Stimulated activated effector memory CD8-positive, alpha-beta T cell treated with anti-CD3 and anti-CD28 coated beads, Interleukin-12 subunit alpha, Interleukin-12 subunit beta, amount 100 ng/mL, for 72 hours (primary cell): ENCODE data around the gene CNTNAP2.

Source experiments
- ATAC-seq: fragments of 150-1000 bp; cut with Tn5 transposase; 2 replicates; pipeline ENCODE4 v1.10.0; 2021
- DNase-seq, 2 donors: peaks; one replicate each; pipeline ENCODE4 v3.0.0; 2021 to 2022; ENCODE audit warnings: low spot score in 2 of 2
- H3K27ac Mint-ChIP-seq: one replicate; pipeline ENCODE4 v1.8.0; 2022; ENCODE audit warnings: mild to moderate bottlenecking, mixed read lengths
- H3K36me3 Mint-ChIP-seq: one replicate; pipeline ENCODE4 v1.8.0; 2022; ENCODE audit warnings: mild to moderate bottlenecking, mixed read lengths
- H3K4me1 Mint-ChIP-seq: one replicate; pipeline ENCODE4 v1.8.0; 2022; ENCODE audit warnings: mixed read lengths
- H3K4me3 Mint-ChIP-seq: one replicate; pipeline ENCODE4 v1.8.0; 2022; ENCODE audit warnings: mild to moderate bottlenecking, mixed read lengths
- H3K9me3 Mint-ChIP-seq: one replicate; pipeline ENCODE4 v1.8.0; 2022; ENCODE audit warnings: mixed read lengths

CNTNAP2 gene

DNA sequence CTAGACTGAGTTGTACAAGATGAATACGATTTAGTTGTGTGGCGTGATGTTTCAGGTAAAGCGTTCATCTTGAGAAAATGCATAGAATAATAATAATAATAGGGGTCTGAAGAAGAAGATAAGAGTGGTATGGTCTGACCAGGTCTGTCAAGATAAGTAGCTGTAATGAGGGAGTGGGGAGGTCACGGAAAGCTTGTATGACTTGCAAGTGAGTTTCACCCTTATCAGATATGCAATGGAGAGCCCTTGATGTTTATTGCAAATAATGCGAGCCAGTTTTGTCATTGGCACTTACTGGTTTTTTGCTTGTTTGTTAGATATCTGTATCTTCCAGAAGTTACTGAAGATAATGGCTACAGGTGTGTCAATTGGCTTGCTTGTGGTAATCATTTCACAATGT, 611.5 kb downstream of the CNTNAP2 start:
- DNase-seq = no peak
- peaks cover 8% of the 10 kb centered on the region for H3K9me3 Mint-ChIP-seq
- no peak for ATAC-seq
- no peaks in the 10 kb centered on the region for H3K36me3 Mint-ChIP-seq
- no peak overlapping the region for H3K4me3 Mint-ChIP-seq
- no peaks in the 10 kb centered on the region for H3K4me1 Mint-ChIP-seq
- H3K27ac Mint-ChIP-seq = no peak overlapping the region

DNA sequence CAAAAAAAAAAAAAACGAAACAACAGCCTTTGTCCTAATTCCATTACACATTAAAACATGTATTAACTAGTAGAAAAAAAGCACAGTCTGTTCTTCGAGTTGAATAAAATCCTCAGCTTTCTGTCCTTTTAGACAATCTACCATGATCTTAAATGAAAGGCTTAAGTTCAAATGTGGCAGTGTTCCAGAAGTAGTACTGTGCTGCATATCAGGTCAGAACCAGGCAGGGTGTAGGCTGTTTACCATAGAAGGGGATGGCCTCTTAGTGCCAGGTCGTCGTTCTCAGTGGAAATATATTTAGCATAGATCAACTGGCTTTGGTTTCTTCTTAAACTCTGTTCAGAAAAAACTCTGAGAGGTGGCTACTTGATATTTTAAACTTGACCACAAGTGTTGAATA, 612.0 kb downstream of the CNTNAP2 start:
- H3K4me1 Mint-ChIP-seq = no peaks in the 10 kb centered on the region
- ATAC-seq (no peak), DNase-seq (no peak)
- no peaks in the 10 kb centered on the region for H3K36me3 Mint-ChIP-seq
- no peak overlapping the region for H3K4me3 Mint-ChIP-seq
- H3K9me3 Mint-ChIP-seq = peaks cover 11% of the 10 kb centered on the region
- no peak overlapping the region for H3K27ac Mint-ChIP-seq

DNA sequence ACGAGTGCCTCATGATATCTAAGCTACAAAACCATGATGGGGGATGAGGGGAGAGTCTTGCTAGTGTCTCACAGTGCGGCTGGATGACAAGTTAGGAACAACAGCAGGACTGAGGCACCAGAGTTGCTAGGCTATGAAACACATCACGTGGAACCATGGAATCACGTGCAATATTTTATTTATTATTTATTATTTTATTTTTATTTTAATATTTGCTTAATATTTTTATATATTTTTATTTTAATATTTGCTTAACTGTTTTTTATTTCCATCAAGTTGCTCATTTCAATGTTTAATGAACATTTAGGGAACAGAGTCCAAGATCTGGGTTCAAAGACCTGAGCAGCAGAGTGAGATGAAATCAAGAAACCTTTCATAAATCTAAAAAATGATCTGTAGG, 614.6 kb downstream of the CNTNAP2 start:
- Mint-ChIP-seq H3K4me1 (no peaks in the 10 kb centered on the region), H3K36me3 (no peaks in the 10 kb centered on the region), H3K9me3 (peaks cover 14% of the 10 kb centered on the region), H3K4me3 (no peak overlapping the region), H3K27ac (no peak overlapping the region)
- DNase-seq (no peak), ATAC-seq (no peak)

DNA sequence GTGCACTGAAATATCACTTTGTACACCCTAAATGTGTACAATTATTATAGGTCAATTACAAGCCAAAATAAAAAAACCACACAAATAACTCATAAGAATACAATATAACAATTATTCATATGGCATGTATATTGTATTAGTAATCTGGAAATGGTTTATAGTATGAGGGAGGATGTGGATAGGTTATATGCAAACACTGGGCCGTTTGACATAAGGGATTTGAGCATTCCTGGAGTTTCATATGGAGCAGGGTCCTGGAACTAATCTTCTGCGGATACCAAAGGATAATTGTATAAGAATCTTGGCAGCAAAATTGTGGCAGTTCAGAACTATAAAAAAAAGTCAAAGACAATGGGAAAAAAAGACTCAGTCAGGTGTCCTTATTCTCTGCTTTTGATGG, 619.4 kb downstream of the CNTNAP2 start:
- ATAC-seq (no peak), DNase-seq (no peak)
- H3K36me3 Mint-ChIP-seq = no peaks in the 10 kb centered on the region
- peaks cover 21% of the 10 kb centered on the region for H3K9me3 Mint-ChIP-seq
- no peaks in the 10 kb centered on the region for H3K4me1 Mint-ChIP-seq
- H3K27ac Mint-ChIP-seq = no peak overlapping the region
- H3K4me3 Mint-ChIP-seq = no peak overlapping the region

DNA sequence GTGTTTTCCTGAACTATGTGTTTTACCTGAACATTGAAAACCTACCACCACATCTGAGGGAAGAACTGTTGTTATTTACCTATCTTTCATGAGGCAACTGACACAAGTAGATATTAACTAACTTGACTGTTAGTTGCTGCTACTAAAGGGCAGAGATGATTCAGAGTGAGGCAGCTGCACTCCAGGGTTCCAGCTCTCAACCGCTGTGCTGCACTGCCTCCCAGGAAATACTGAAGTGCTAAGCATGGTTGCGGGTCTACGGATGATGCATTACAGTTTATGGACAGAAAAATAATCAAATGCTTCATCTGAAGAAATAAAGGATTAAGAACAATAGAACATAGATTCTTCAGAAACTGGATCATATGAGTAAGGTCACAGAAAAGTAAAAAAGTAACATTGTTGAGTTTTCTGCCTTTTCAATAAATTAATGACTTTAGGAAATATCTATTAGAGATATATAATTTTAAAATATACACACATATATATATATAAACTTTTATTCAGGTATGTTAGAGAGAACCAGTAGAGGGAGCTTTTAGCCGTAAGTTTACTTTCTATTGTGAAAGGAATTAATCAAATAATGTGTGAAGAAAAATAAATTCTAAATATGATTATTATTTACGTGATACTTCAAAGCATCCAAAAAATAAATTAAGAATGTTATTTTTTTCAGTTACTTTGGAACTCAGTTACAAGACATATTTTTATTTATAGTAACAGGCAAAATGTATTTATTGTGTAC, 620.0 kb downstream of the CNTNAP2 start:
- DNase-seq (no peak), ATAC-seq (no peak)
- Mint-ChIP-seq H3K27ac (no peak overlapping the region), H3K9me3 (peaks cover 24% of the 10 kb centered on the region), H3K36me3 (no peaks in the 10 kb centered on the region), H3K4me3 (no peak overlapping the region), H3K4me1 (no peaks in the 10 kb centered on the region)

DNA sequence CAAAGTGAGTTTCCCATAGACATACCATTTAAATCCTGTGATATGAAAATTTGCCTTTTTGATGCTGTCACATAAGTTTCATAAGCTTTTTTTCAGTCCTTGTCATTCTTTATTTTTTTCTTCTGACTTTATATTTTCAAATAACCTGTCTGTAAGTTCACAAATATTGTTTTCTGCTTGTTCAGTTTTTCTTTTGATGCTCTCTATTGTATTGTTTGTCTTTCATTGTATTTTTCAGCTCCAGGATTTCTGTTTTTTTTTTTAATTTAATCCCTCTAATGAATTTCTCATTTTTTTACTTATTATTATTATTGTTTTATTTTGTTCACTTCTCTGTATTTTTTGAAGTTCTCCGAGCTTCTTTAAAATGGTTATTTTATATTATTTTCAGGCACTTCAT, 623.4 kb downstream of the CNTNAP2 start:
- DNase-seq = no peak

DNA sequence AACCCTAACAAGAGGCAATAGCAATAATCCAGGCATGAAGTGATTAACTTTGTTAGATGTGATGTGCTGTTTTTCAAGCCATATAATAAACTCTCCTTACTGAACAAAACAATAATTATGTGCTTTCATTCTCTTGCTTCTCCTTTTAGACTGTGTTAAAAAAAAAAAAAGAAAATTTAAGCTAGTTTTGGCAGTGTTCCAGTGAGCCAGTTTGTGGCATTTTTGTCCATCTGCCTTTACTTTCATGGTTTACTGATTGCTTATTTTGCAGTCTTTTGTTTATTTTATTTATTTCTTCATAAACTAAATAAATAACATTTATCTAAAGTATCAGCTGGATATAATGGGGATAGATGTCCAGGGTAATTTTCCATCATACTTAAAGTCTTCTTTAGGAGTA, 625.3 kb downstream of the CNTNAP2 start:
- peaks cover 26% of the 10 kb centered on the region for H3K9me3 Mint-ChIP-seq
- ATAC-seq = no peak
- H3K4me3 Mint-ChIP-seq = no peak overlapping the region
- DNase-seq = no peak
- no peaks in the 10 kb centered on the region for H3K4me1 Mint-ChIP-seq
- H3K27ac Mint-ChIP-seq = no peak overlapping the region
- H3K36me3 Mint-ChIP-seq = no peaks in the 10 kb centered on the region

More for the DNA sequence above, 623.4 kb downstream of the CNTNAP2 start:
- Mint-ChIP-seq H3K36me3 (no peaks in the 10 kb centered on the region), H3K9me3 (peaks cover 27% of the 10 kb centered on the region), H3K4me3 (no peak overlapping the region), H3K4me1 (no peaks in the 10 kb centered on the region), H3K27ac (no peak overlapping the region)
- no peak for ATAC-seq

DNA sequence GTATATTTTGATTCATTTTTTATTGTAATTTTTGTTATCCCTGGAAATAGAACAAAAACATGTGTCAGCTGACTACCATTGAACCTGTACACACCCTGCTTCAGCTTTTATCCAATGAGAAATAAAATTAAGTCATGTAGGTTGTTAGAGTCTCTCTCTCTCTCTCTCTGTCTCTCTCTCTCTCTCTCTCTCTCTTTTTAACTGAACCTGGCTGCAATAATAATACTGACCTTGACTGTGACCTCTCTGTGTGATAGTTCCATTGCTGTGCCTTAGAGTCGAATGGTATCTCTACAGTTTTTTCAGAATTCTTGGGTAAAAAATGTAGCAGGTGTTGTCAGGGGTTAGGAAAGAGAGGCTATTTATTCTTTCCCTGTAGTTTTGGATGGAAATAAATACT, 637.8 kb downstream of the CNTNAP2 start:
- H3K4me3 Mint-ChIP-seq = no peak overlapping the region
- peaks cover 9% of the 10 kb centered on the region for H3K9me3 Mint-ChIP-seq
- DNase-seq (no peak), ATAC-seq (no peak)
- no peaks in the 10 kb centered on the region for H3K4me1 Mint-ChIP-seq
- no peak overlapping the region for H3K27ac Mint-ChIP-seq
- no peaks in the 10 kb centered on the region for H3K36me3 Mint-ChIP-seq

DNA sequence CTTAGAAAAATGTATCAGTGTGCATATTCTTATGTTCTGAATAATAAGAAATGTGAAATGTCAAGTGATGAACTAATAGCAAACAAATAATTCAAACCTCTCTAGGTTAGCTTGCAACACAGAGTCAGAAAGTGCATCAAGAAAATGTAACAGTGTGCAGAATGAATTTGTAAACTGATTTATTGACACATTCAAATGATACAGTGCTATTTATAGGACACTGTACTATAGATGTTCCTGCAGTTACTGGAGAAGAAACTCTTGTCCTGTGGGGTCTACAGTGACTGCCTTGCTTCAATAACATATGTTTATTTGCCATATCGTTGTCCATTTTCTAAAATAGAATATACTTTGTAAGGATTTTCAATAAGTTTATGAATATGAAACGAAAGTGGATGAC, 639.0 kb downstream of the CNTNAP2 start:
- Mint-ChIP-seq H3K27ac (no peak overlapping the region), H3K9me3 (peaks cover 12% of the 10 kb centered on the region), H3K4me1 (no peaks in the 10 kb centered on the region), H3K4me3 (no peak overlapping the region), H3K36me3 (no peaks in the 10 kb centered on the region)
- ATAC-seq = no peak
- DNase-seq = no peak

DNA sequence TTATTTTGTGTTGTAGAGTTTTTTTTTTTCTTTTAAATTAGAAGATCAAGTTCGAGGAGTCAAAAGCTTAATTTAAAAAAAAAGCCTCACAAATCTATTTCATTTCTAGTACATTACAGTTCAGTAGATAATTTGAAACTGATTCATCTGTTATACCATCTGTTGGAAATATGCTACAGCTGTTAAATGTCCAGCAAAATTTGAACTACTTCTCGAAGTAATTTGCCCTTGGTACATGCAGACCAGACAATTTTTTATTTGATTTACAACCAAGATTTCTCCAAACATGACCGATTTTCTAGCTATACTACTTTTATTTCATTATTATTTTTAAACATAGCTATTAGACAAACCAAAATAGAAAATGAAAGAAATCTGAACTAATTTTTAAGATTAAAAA, 647.9 kb downstream of the CNTNAP2 start:
- Mint-ChIP-seq H3K4me1 (no peaks in the 10 kb centered on the region), H3K4me3 (no peak overlapping the region), H3K27ac (no peak overlapping the region), H3K9me3 (peaks cover 16% of the 10 kb centered on the region), H3K36me3 (no peaks in the 10 kb centered on the region)
- ATAC-seq (no peak), DNase-seq (no peak)

DNA sequence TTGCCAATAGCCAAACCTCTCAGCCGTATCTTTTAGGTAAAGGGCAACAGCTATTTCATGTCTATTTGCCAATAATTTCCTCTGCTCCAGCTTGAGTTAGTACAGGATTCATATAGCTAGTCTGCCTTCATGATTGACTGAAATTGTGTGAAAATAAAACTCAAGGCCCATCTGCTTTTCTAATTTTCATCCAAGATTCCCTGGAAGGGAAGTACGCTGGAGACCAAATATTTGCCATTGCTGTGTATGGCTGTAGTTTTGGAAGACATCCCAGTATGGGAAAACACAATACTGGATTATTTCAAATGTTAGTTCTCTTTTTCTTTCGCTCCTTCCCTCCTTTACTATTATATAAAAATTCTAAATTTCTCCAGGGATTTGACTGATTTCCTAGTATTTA, 652.4 kb downstream of the CNTNAP2 start:
- H3K4me1 Mint-ChIP-seq = no peaks in the 10 kb centered on the region
- H3K36me3 Mint-ChIP-seq = no peaks in the 10 kb centered on the region
- ATAC-seq = no peak
- no peak for DNase-seq
- no peak overlapping the region for H3K4me3 Mint-ChIP-seq
- peaks cover 12% of the 10 kb centered on the region for H3K9me3 Mint-ChIP-seq
- no peak overlapping the region for H3K27ac Mint-ChIP-seq

DNA sequence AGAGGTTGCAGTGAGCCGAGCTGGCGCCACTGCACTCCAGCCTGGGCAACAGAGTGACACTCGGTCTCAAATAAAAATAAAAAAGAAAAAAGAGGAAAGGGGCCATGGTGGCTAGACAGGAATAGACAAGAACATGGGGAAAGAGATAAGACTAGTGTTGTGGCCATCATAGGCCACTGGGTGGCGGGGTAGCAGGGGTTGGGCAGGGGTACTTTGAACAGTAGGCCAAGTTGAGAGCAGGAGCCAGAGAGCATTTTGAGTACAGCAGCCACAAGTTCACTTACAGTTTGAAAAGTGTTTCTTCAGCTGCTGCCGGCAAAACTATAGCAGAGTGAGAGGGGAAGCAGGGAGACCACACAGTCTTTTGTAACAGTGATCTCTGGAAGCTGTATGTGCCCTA, 656.0 kb downstream of the CNTNAP2 start:
- ATAC-seq (no peak), DNase-seq (no peak)
- peaks cover 18% of the 10 kb centered on the region for H3K9me3 Mint-ChIP-seq
- no peak overlapping the region for H3K27ac Mint-ChIP-seq
- no peaks in the 10 kb centered on the region for H3K36me3 Mint-ChIP-seq
- no peak overlapping the region for H3K4me3 Mint-ChIP-seq
- no peaks in the 10 kb centered on the region for H3K4me1 Mint-ChIP-seq

DNA sequence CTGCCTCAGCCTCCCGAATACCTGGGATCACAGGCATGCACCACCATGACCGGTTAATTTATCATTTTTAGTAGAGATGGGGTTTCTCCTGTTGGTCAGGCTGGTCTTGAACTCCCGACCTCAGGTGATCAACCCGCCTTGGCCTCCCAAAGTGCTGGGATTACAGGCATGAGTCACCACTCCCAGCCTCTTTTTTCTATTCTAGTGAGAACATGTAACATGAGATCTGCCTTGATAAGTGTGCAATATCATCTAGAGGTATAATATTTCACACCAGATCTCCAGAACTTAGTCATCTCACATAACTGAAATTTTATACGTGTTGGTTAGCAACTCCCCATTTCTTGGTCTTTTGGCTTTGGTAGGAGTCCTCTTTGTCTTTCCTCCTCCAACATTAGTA, 656.9 kb downstream of the CNTNAP2 start:
- Mint-ChIP-seq H3K9me3 (peaks cover 18% of the 10 kb centered on the region), H3K4me3 (no peak overlapping the region), H3K36me3 (no peaks in the 10 kb centered on the region), H3K4me1 (no peaks in the 10 kb centered on the region), H3K27ac (no peak overlapping the region)
- DNase-seq (no peak), ATAC-seq (no peak)

DNA sequence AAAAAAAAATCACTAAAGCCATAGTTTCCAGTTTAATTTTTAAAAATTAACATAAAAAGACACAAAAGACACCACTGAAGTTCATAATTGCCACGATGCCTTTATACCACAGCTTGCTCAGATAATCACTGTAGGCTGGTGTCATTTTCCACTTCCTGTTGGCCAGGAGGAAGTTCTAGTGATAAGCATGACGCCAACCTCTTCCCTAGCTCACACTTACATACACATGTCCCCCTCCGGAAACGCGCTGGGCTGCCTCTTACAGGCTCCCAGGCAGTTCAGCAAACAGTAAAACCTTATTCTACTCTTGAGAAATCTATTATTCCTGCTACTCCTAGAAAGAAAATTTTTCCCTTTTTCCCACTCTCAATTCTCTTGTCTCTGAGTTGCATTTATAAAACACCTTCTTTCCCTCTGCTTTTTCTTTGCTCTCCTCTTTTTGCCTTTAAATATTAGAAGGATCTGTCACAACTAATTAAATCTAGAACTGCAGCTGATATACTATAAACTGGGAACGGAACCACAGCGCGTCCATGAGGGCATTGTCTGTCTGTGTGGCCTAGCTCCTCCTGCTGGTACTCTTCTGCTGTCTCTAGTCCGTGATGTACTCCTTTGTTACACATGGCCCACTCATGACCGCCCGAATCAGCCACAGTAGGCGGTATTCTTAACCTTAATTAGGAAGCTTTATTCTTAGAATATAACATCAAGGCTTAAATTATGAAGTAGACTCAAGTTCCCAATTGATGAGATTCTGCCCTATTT, 664.9 kb downstream of the CNTNAP2 start:
- Mint-ChIP-seq H3K4me3 (no peak overlapping the region), H3K4me1 (no peaks in the 10 kb centered on the region), H3K9me3 (peaks cover 13% of the 10 kb centered on the region), H3K27ac (no peak overlapping the region), H3K36me3 (no peaks in the 10 kb centered on the region)
- ATAC-seq (no peak), DNase-seq (no peak)

DNA sequence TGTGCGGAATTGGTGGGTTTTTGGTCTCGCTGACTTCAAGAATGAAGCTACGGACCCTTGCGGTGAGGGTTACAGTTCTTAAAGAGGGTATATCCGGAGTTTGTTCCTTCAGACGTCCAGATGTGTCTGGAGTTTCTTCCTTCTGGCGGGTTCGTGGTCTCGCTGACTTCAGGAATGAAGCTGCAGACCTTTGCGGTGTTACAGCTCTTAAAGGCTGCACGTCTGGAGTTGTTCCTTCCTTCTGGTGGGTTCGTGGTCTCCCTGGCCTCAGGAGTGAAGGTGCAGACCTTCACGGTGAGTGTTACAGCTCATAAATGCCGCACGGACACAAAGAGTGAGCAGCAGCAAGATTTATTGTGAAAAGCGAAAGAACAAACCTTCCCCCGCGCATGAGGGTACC, 670.7 kb downstream of the CNTNAP2 start:
- no peak for DNase-seq

DNA sequence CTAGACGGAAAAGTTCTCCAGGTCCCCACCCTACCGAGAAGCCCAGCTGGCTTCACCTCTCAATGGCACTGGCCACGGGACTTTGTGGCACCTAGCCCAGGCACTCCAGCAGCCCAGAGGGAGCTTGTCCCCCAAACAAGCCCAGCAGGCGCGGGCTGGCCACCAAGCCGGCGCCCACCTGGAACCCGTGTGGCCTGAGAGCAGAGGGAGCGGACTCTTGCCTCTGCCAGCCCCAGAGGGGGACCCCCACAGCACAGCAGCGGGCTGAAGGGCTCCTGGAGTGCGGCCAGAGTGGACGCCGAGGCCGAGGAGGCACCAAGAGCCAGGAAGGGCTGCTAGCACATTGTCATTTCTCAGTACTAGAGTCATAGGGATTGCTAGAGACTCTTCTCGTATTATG, 671.4 kb downstream of the CNTNAP2 start:
- Mint-ChIP-seq H3K9me3 (peaks cover 10% of the 10 kb centered on the region), H3K36me3 (no peaks in the 10 kb centered on the region)

More for the DNA sequence above, 670.7 kb downstream of the CNTNAP2 start:
- Mint-ChIP-seq H3K27ac (no peak overlapping the region), H3K4me1 (no peaks in the 10 kb centered on the region), H3K9me3 (peaks cover 10% of the 10 kb centered on the region), H3K36me3 (no peaks in the 10 kb centered on the region), H3K4me3 (no peak overlapping the region)
- ATAC-seq = no peak

More for the DNA sequence above, 671.4 kb downstream of the CNTNAP2 start:
- ATAC-seq (no peak), DNase-seq (no peak)
- H3K4me3 Mint-ChIP-seq = no peak overlapping the region
- no peak overlapping the region for H3K27ac Mint-ChIP-seq
- H3K4me1 Mint-ChIP-seq = no peaks in the 10 kb centered on the region
